HepG2 (cell line): ENCODE measurements around the gene CEMP1.
A peak's percentile ranks its signal among the peaks of the same experiment; 100 is the strongest.

ENCODE experiments used
- HOXA7 ChIP-seq: sonication (generic); formaldehyde crosslinking; IDR thresholded peaks from 2 replicates; pipeline ENCODE4 v1.8.1; 2022; ENCODE audit warnings: mild to moderate bottlenecking, missing genetic modification reagents, moderate library complexity
- JUND ChIP-seq: sonication (generic); formaldehyde crosslinking; IDR thresholded peaks from 2 replicates; pipeline ENCODE4 v1.8.0; 2022; ENCODE audit warnings: mild to moderate bottlenecking, missing genetic modification reagents
- MAX ChIP-seq: IDR thresholded peaks from 2 replicates; pipeline ENCODE4 v1.6.1; 2012; ENCODE audit warnings: inconsistent platforms
- NCOA5 ChIP-seq: sonication (generic); formaldehyde crosslinking; IDR thresholded peaks from 2 replicates; pipeline ENCODE4 v1.4.0; 2020; ENCODE audit warnings: missing genetic modification reagents
- PHF21A ChIP-seq: sonication (generic); formaldehyde crosslinking; IDR thresholded peaks from 2 replicates; pipeline ENCODE4 v1.5.0; 2020; ENCODE audit warnings: mild to moderate bottlenecking, missing genetic modification reagents
- RAD51 ChIP-seq: fragments of 450-650 bp; IDR thresholded peaks from 2 replicates; pipeline ENCODE4 v1.6.1; 2016; ENCODE audit warnings: borderline replicate concordance
- REST ChIP-seq, 2 experiments: IDR thresholded peaks; 2 replicates each; pipeline ENCODE4 v1.6.1; 2011 to 2012; ENCODE audit warnings: low read length in 2 of 2, borderline replicate concordance in 1 of 2, low read depth in 1 of 2, mild to moderate bottlenecking in 1 of 2, moderate library complexity in 1 of 2
- SNRNP70 ChIP-seq: fragments of 200-400 bp; formaldehyde crosslinking; IDR thresholded peaks from 2 replicates; pipeline ENCODE4 v1.6.1; 2017; ENCODE audit warnings: mild to moderate bottlenecking, low read depth, low read length, moderate library complexity
- TCF7L2 ChIP-seq: IDR thresholded peaks from 2 replicates; pipeline ENCODE4 v1.6.1; 2011; ENCODE audit warnings: mild to moderate bottlenecking, low read depth, low read length, moderate library complexity
- U2AF2 ChIP-seq: fragments of 200-400 bp; formaldehyde crosslinking; IDR thresholded peaks from 2 replicates; pipeline ENCODE4 v1.6.1; 2017; ENCODE audit warnings: low read depth, mild to moderate bottlenecking, low read length
- ZEB1 ChIP-seq: IDR thresholded peaks from 2 replicates; pipeline ENCODE4 v1.6.1; 2012; ENCODE audit warnings: mild to moderate bottlenecking, low read depth, inconsistent platforms; ENCODE audit not compliant: insufficient replicate concordance
- ZFY ChIP-seq: sonication (generic); formaldehyde crosslinking; IDR thresholded peaks from 2 replicates; pipeline ENCODE4 v1.4.0; 2020; ENCODE audit warnings: missing genetic modification reagents
- ZNF672 ChIP-seq: sonication (generic); formaldehyde crosslinking; IDR thresholded peaks from 2 replicates; pipeline ENCODE4 v1.8.1; 2022; ENCODE audit warnings: missing genetic modification reagents

GRCh38 chr16:2520784-2521531 lies 10.2 kb downstream of the CEMP1 start:
- TF ChIP-seq ZEB1: no peak
- TF ChIP-seq TCF7L2: no peak
- no peak for TF ChIP-seq MAX
- TF ChIP-seq ZNF672 (CRISPR knock-in tag): no peak
- TF ChIP-seq NCOA5 (CRISPR knock-in tag): no peak
- TF ChIP-seq REST (IDR thresholded peaks at IDR 0.05; ENCODE audit: borderline replicate concordance in 1 of 2, low read depth in 1 of 2, low read length in 2 of 2): no peak
- peak; percentile 46; the same call in 1 of the 2 replicates for TF ChIP-seq ZFY (CRISPR knock-in tag)
- peak; percentile 34; the same call in 1 of the 2 replicates for TF ChIP-seq PHF21A (CRISPR knock-in tag)
- no peak for TF ChIP-seq HOXA7 (CRISPR knock-in tag)
- no peak for TF ChIP-seq SNRNP70
- TF ChIP-seq RAD51: no peak
- no peak for TF ChIP-seq U2AF2
- TF ChIP-seq JUND (CRISPR knock-in tag): no peak
